HEK293 (cell line): ENCODE data around the gene LYPD4.

Experiments
- ATF2 ChIP-seq: fragments of 450-650 bp; formaldehyde crosslinking; IDR thresholded peaks from 2 replicates; pipeline ENCODE4 v1.5.1; 2016; ENCODE audit warnings: missing biosample characterization, missing genetic modification characterization, low read depth
- CTCF ChIP-seq: fragments of 450-650 bp; formaldehyde crosslinking; IDR thresholded peaks from 2 replicates; pipeline ENCODE4 v1.5.1; 2016; ENCODE audit warnings: missing biosample characterization, missing genetic modification characterization
- ZNF114 ChIP-seq: fragments of 450-650 bp; formaldehyde crosslinking; IDR thresholded peaks from 2 replicates; pipeline ENCODE4 v1.5.0; 2017; ENCODE audit warnings: missing biosample characterization, missing genetic modification characterization

- TF ChIP-seq ZNF114 (tag by site-specific recombination) (no peak), ATF2 (tag by site-specific recombination) (no peak), CTCF (tag by site-specific recombination) (no peak)
These were observed 21.8 kb upstream of the LYPD4 start for GRCh38 chr19:41866284-41866683.
